H1 (cell line): ENCODE measurements around the gene MFSD2A. TPM values are rescaled to one million over a fixed set of nuclear protein-coding genes. Genes with fewer than 3 reads are reported as not detected.

Experiments used
- CTCF ChIA-PET: fragments of 300-600 bp; sonication (Branson Sonifier 250); formaldehyde crosslinking; loops from one replicate; lab custom pipeline; 2021; ENCODE audit not compliant: partially characterized antibody; lab: Charles Lee
- POLR2A ChIA-PET: fragments of 300-600 bp; sonication (Branson Sonifier 250); formaldehyde crosslinking; loops from one replicate; lab custom pipeline; 2021; ENCODE audit warnings: inconsistent platforms; ENCODE audit not compliant: partially characterized antibody; lab: Charles Lee
- DNase-seq, 2 experiments: peaks; one replicate each; pipeline versions ENCODE4 v3.0.0 to v3.0.0-alpha.2; 2010 to 2022; ENCODE audit warnings: low spot score in 2 of 2, low read depth in 1 of 2, mixed read lengths in 1 of 2
- FAIRE-seq: peaks from 2 replicates; lab custom pipeline; 2011; peaks lifted over from hg19 to GRCh38; lab: Jason Lieb, UNC
- H2AFZ ChIP-seq: 2 replicates; pipeline ENCODE4 v1.8.1; 2012; ENCODE audit warnings: low read length, inconsistent platforms
- H2AK5ac ChIP-seq: 2 replicates; pipeline ENCODE4 v1.6.1; 2013; ENCODE audit warnings: low read depth, low read length
- H2BK120ac ChIP-seq: replicated peaks from 2 replicates; pipeline ENCODE3; 2013; ENCODE audit warnings: low read depth, low read length, inconsistent platforms
- H2BK12ac ChIP-seq: 2 replicates; pipeline ENCODE4 v1.6.1; 2013; ENCODE audit warnings: low read depth, low read length
- H2BK15ac ChIP-seq: 2 replicates; pipeline ENCODE4 v1.6.1; 2013; ENCODE audit warnings: low read length
- H2BK20ac ChIP-seq: 2 replicates; pipeline ENCODE4 v1.6.1; 2013; ENCODE audit warnings: low read length
- H2BK5ac ChIP-seq: 2 replicates; pipeline ENCODE4 v1.6.1; 2013; ENCODE audit warnings: low read depth, low read length
- H3K14ac ChIP-seq: 2 replicates; pipeline ENCODE4 v1.6.1; 2013; ENCODE audit warnings: inconsistent platforms; ENCODE audit not compliant: insufficient read length
- H3K18ac ChIP-seq: 2 replicates; pipeline ENCODE4 v1.6.1; 2013; ENCODE audit warnings: low read length; ENCODE audit errors: extremely low read depth
- H3K23ac ChIP-seq: 2 replicates; pipeline ENCODE4 v1.6.1; 2013; ENCODE audit warnings: inconsistent platforms; ENCODE audit not compliant: insufficient read length
- H3K23me2 ChIP-seq: 2 replicates; pipeline ENCODE4 v1.6.1; 2013; ENCODE audit warnings: low read depth, low read length
- H3K27ac ChIP-seq: 2 replicates; pipeline ENCODE4 v1.6.1; 2011; ENCODE audit warnings: low read depth, low read length, inconsistent platforms
- H3K27me3 ChIP-seq, 4 experiments: replicated peaks in 1 of 4; 1 replicate in 1 of 4; 2 replicates in 3 of 4; pipeline versions ENCODE4 v1.6.1 to v1.8.1; 2011 to 2013; ENCODE audit warnings: low read length in 3 of 4, mild to moderate bottlenecking in 3 of 4, inconsistent platforms in 2 of 4, mixed read lengths in 2 of 4, moderate library complexity in 1 of 4; ENCODE audit not compliant: control insufficient read depth in 3 of 4, insufficient read depth in 3 of 4; ENCODE audit errors: extremely low read depth in 1 of 4
- H3K36me3 ChIP-seq, 4 experiments: 2 replicates each; pipeline versions ENCODE4 v1.6.1 to v1.8.1; 2011 to 2013; ENCODE audit warnings: mild to moderate bottlenecking in 4 of 4, low read length in 3 of 4, moderate library complexity in 2 of 4, control low read depth in 1 of 4, inconsistent platforms in 1 of 4; ENCODE audit not compliant: insufficient read depth in 4 of 4, control insufficient read depth in 2 of 4
- H3K4ac ChIP-seq: replicated peaks from 2 replicates; pipeline ENCODE3; 2013; ENCODE audit warnings: low read length, low read depth, mixed read lengths, inconsistent platforms; ENCODE audit not compliant: insufficient read length
- H3K4me1 ChIP-seq, 4 experiments: replicated peaks in 1 of 4; 1 replicate in 1 of 4; 2 replicates in 3 of 4; pipeline versions ENCODE4 v1.6.1 to v1.8.1; 2011 to 2013; ENCODE audit warnings: low read length in 3 of 4, inconsistent platforms in 2 of 4, mixed read lengths in 1 of 4; ENCODE audit not compliant: insufficient read depth in 4 of 4, control insufficient read depth in 3 of 4
- H3K4me2 ChIP-seq, 2 experiments: 2 replicates each; pipeline versions ENCODE4 v1.6.1 to v1.8.1; 2011 to 2013; ENCODE audit warnings: low read depth in 2 of 2, low read length in 2 of 2, control low read depth in 1 of 2, inconsistent platforms in 1 of 2, mild to moderate bottlenecking in 1 of 2; ENCODE audit not compliant: insufficient read depth in 1 of 2
- H3K4me3 ChIP-seq, 4 experiments: fragments of 200-600, 300-600 bp in 1 of 4; sonication (generic), shearing (Covaris generic), sonication (Bioruptor Twin) in 1 of 4; 2 replicates each; pipeline versions ENCODE4 v1.5.1 to v1.8.1; 2011 to 2016; ENCODE audit warnings: low read length in 4 of 4, low read depth in 3 of 4, control low read depth in 2 of 4, inconsistent platforms in 2 of 4, mild to moderate bottlenecking in 2 of 4, mixed read lengths in 1 of 4, moderate library complexity in 1 of 4; ENCODE audit not compliant: insufficient read depth in 2 of 4; ENCODE audit errors: extremely low read depth in 1 of 4
- H3K56ac ChIP-seq: replicated peaks from 2 replicates; pipeline ENCODE3; 2013; ENCODE audit warnings: low read depth, mild to moderate bottlenecking, mixed read lengths, low read length, inconsistent platforms; ENCODE audit not compliant: insufficient read length
- H3K79me1 ChIP-seq: 2 replicates; pipeline ENCODE4 v1.6.1; 2013; ENCODE audit warnings: low read depth, low read length, control low read depth
- H3K79me2 ChIP-seq, 2 experiments: 2 replicates each; pipeline versions ENCODE4 v1.6.1 to v1.8.1; 2012 to 2013; ENCODE audit warnings: low read length in 2 of 2, mild to moderate bottlenecking in 2 of 2, inconsistent platforms in 1 of 2; ENCODE audit not compliant: insufficient read depth in 2 of 2, control insufficient read depth in 1 of 2
- H3K9ac ChIP-seq, 4 experiments: replicated peaks in 1 of 4; 1 replicate in 1 of 4; 2 replicates in 3 of 4; pipeline versions ENCODE4 v1.6.1 to v1.8.1; 2011 to 2013; ENCODE audit warnings: low read depth in 3 of 4, low read length in 3 of 4, control low read depth in 2 of 4, mild to moderate bottlenecking in 2 of 4, moderate library complexity in 2 of 4, inconsistent platforms in 1 of 4; ENCODE audit errors: extremely low read depth in 1 of 4
- H3K9me3 ChIP-seq, 2 experiments: 2 replicates each; pipeline versions ENCODE4 v1.6.1 to v1.8.1; 2012 to 2013; ENCODE audit warnings: mild to moderate bottlenecking in 2 of 2, moderate library complexity in 2 of 2, control low read depth in 1 of 2, inconsistent platforms in 1 of 2, low read depth in 1 of 2, low read length in 1 of 2, mixed read lengths in 1 of 2; ENCODE audit not compliant: insufficient read depth in 2 of 2
- H4K20me1 ChIP-seq, 2 experiments: replicated peaks in 1 of 2; 2 replicates each; pipeline versions ENCODE3 to v1.8.1; 2011 to 2013; ENCODE audit warnings: inconsistent platforms in 2 of 2, low read length in 2 of 2, mild to moderate bottlenecking in 1 of 2; ENCODE audit not compliant: insufficient read depth in 2 of 2, control insufficient read depth in 1 of 2
- H4K5ac ChIP-seq: 2 replicates; pipeline ENCODE4 v1.6.1; 2013; ENCODE audit warnings: low read length, low read depth, mixed read lengths, inconsistent platforms; ENCODE audit not compliant: insufficient read length
- H4K8ac ChIP-seq: 2 replicates; pipeline ENCODE4 v1.8.0; 2013; ENCODE audit warnings: mild to moderate bottlenecking, moderate library complexity, low read length, inconsistent platforms; ENCODE audit not compliant: insufficient read depth; ENCODE audit errors: extremely low read depth
- H4K91ac ChIP-seq: replicated peaks from 2 replicates; pipeline ENCODE3; 2013; ENCODE audit warnings: low read length, mixed read lengths, inconsistent platforms; ENCODE audit not compliant: insufficient read length
- CBX8 ChIP-seq: fragments of 300-800, 300-1000 bp; sonication (generic); IDR thresholded peaks from 2 replicates; pipeline ENCODE4 v1.7.1; 2016; ENCODE audit warnings: low read depth, low read length, borderline replicate concordance
- CHD2 ChIP-seq: IDR thresholded peaks from 2 replicates; pipeline ENCODE4 v1.6.1; 2012; ENCODE audit warnings: low read length, improper control_type of control experiment
- EP300 ChIP-seq, 2 experiments: IDR thresholded peaks; 1 replicate in 1 of 2; 2 replicates in 1 of 2; pipeline ENCODE4 v1.6.1; 2011 to 2012; ENCODE audit warnings: low read depth in 2 of 2, low read length in 2 of 2, mild to moderate bottlenecking in 2 of 2, borderline replicate concordance in 1 of 2, inconsistent platforms in 1 of 2, moderate library complexity in 1 of 2
- GABPA ChIP-seq: IDR thresholded peaks from 2 replicates; pipeline ENCODE4 v1.6.1; 2011; ENCODE audit warnings: mild to moderate bottlenecking, low read length, moderate library complexity, borderline replicate concordance; ENCODE audit not compliant: insufficient read depth
- POLR2A ChIP-seq, 2 experiments: IDR thresholded peaks; 1 replicate in 1 of 2; 2 replicates in 1 of 2; pipeline ENCODE4 v1.6.1; 2011; ENCODE audit warnings: low read depth in 2 of 2, low read length in 2 of 2, mild to moderate bottlenecking in 2 of 2; ENCODE audit errors: control extremely low read depth in 1 of 2
- RNF2 ChIP-seq: fragments of 200-900, 300-1000 bp; sonication (generic); IDR thresholded peaks from 2 replicates; pipeline ENCODE4 v1.7.1; 2016; ENCODE audit warnings: borderline replicate concordance, low read depth, mild to moderate bottlenecking, antibody characterized with exemption, low read length; ENCODE audit not compliant: poor library complexity, severe bottlenecking; ENCODE audit errors: missing control alignments
- SIX5 ChIP-seq: IDR thresholded peaks from 2 replicates; pipeline ENCODE4 v1.6.1; 2011; ENCODE audit warnings: mild to moderate bottlenecking, low read depth, low read length
- SUZ12 ChIP-seq: fragments of 200-600 bp; sonication (generic); IDR thresholded peaks from 2 replicates; pipeline ENCODE4 v1.6.1; 2012; ENCODE audit warnings: mild to moderate bottlenecking, inconsistent platforms, low read length, moderate library complexity, mixed read lengths
- TAF1 ChIP-seq: IDR thresholded peaks from 2 replicates; pipeline ENCODE4 v1.6.1; 2011; ENCODE audit warnings: mild to moderate bottlenecking, low read depth, low read length
- TEAD4 ChIP-seq: IDR thresholded peaks from 2 replicates; pipeline ENCODE4 v1.6.1; 2012; ENCODE audit warnings: low read depth, low read length, inconsistent platforms, mixed read lengths
- YY1 ChIP-seq: IDR thresholded peaks from 2 replicates; pipeline ENCODE4 v1.6.1; 2011; ENCODE audit warnings: low read depth, mild to moderate bottlenecking, low read length
- WGBS, 2 experiments: shearing (Covaris generic) in 1 of 2; methylation state at CpG; one replicate each; pipeline versions ENCODE4 v1.1.6 to v1.1.7; 2013 to 2015; ENCODE audit warnings: low lambda C conversion rate in 2 of 2, mixed read lengths in 2 of 2, inconsistent platforms in 1 of 2, low coverage in 1 of 2, missing lambda C conversion rate in 1 of 2; ENCODE audit not compliant: insufficient replicate concordance in 2 of 2, insufficient coverage in 1 of 2, insufficient read length in 1 of 2; ENCODE audit errors: extremely low coverage in 1 of 2, missing lambda C conversion rate in 1 of 2; 5-methylcytosine and 5-hydroxymethylcytosine counted together
- polyA plus RNA-seq, 7 experiments: library from polyadenylated mRNA; depleted of rRNA in 3 of 7; stranded (reverse) in 5 of 7; unstranded in 2 of 7; fragments of >200 nt in 5 of 7; fragments of 200-250 nt in 2 of 7; gene quantifications; 1 replicate in 5 of 7; 2 replicates in 1 of 7; 4 replicates in 1 of 7; pipeline versions ENCODE4 v1.2.1 to v1.2.3, GENCODE V29; 2011 to 2013; ENCODE audit warnings: missing spikeins in 2 of 7, mixed read lengths in 2 of 7
- total RNA-seq: library from RNA; stranded (reverse); fragmentation: NEBNext Ultra II Directional; extraction: Animal tissue kit (Norgen Biotek cat#: 25700); gene quantifications from 2 replicates; pipeline ENCODE4 v1.2.1, GENCODE V29; 2021
- TF ChIP-seq, protein P1 (sequence below): IDR thresholded peaks from 2 replicates; pipeline ENCODE4 v1.6.1; 2011; ENCODE audit warnings: low read depth, mild to moderate bottlenecking, low read length; ENCODE audit not compliant: insufficient read depth

Gene MFSD2A
- total and polyA plus RNA-seq, 2 of the 8 experiments (the other 6 are each of a cell fraction or from before 2014, with no cell fraction given), result 18.3 to 25.9 TPM

DNA sequence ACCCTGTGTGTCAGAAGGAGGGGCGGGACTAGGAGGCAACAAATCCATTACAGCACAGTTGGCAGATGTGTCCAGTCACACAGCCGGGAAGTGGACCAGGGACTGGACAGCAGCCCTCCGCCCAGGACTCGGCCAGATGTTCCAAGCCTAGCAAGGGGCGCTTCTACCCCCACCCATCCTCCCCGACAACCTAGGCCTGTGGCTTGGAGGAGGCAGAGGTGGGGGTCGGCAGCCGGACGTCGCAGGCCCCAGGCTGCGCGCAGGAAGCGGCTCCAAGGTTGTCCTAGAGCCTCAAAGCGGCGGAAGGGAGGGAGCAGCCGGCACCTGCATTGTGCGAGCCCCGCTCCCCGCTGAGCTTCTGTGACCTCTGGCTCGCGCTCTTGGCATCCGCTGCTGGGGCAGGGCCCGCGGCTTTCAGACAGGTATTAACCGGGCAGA is 32.7 kb upstream of the MFSD2A start:
- 9% methylated on average over 23 of the region's 25 CpGs; no CpG with 5 or more reads in 1 of the 2 experiments for WGBS, 2 experiments
- H4K91ac ChIP-seq, result peak overlapping the region; percentile 77
- no peak overlapping the region for H2AFZ ChIP-seq
- peaks cover 7 to 12% (median 10%) of the 10 kb centered on the region in 4 experiments for H3K4me1 ChIP-seq
- H3K27ac ChIP-seq, result no peak overlapping the region
- H3K23me2 ChIP-seq, result no peaks in the 10 kb centered on the region
- no peak overlapping the region for H2AK5ac ChIP-seq
- no peaks in the 10 kb centered on the region for H3K79me1 ChIP-seq
- H4K5ac ChIP-seq, result no peak overlapping the region
- H3K9ac ChIP-seq, result no peak overlapping the region
- H2BK20ac ChIP-seq, result peak overlapping the region; percentile 68
- H4K8ac ChIP-seq, result no peak overlapping the region
- DNase-seq (peak; percentile 59 to 89), FAIRE-seq (no peak)
- H2BK5ac ChIP-seq, result peak overlapping the region; percentile 89
- H2BK15ac ChIP-seq, result peak overlapping the region; percentile 8; the same call in 1 of the 2 replicates
- POLR2A ChIA-PET, result interaction anchor here (0.6 to 3.3 kb wide), 9 partner anchors 14 to 117 kb away, joined by 3 to 23 read pairs (median 6); partner anchors contain the start of genes CAP1 and MYCL
- peaks cover 0 to 5% (median under 1%) of the 10 kb centered on the region in 4 experiments; a peak in 3 of 7 replicates for H3K27me3 ChIP-seq
- no peak overlapping the region; the same call in 1 of the 2 replicates for H3K18ac ChIP-seq
- peak overlapping the region; percentile 54 for H2BK120ac ChIP-seq
- no peak overlapping the region for H3K14ac ChIP-seq
- no peak overlapping the region for H3K23ac ChIP-seq
- H2BK12ac ChIP-seq, result peak overlapping the region; percentile 77
- H3K4me3 ChIP-seq, result peak overlapping the region in 3 of 4 experiments; percentile 20 to 43 (median 28); a peak in 5 of 8 replicates
- no peaks in the 10 kb centered on the region for H3K9me3 ChIP-seq
- H3K4me2 ChIP-seq, result peak overlapping the region; percentile 63 to 64
- no peaks in the 10 kb centered on the region for H3K36me3 ChIP-seq
- CTCF ChIA-PET, result interaction anchor here (0.7 to 13.5 kb wide), 9 partner anchors 11 to 122 kb away, joined by 3 to 263 read pairs (median 77); partner anchors contain the start of genes MFSD2A and MYCL
- no peak overlapping the region for H3K4ac ChIP-seq
- H4K20me1 ChIP-seq, result no peaks in the 10 kb centered on the region
- H3K56ac ChIP-seq, result no peak overlapping the region
- H3K79me2 ChIP-seq, result no peaks in the 10 kb centered on the region
- TF ChIP-seq YY1, result peak; percentile 16; the same call in 1 of the 2 replicates
- TF ChIP-seq SIX5, result no peak
- TF ChIP-seq RNF2, result no peak
- TF ChIP-seq, protein P1, sequence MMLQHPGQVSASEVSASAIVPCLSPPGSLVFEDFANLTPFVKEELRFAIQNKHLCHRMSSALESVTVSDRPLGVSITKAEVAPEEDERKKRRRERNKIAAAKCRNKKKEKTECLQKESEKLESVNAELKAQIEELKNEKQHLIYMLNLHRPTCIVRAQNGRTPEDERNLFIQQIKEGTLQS, result no peak
- TF ChIP-seq SUZ12, result no peak
- TF ChIP-seq EP300 (IDR thresholded peaks at IDR 0.05; ENCODE audit: borderline replicate concordance in 1 of 2, low read depth in 2 of 2, low read length in 2 of 2), result peak in 1 of 2 experiments; percentile 73; a peak in 1 of 3 replicates
- no peak for TF ChIP-seq CHD2
- 0 out of 2 replicates have a peak, but pooled peaks have one; percentile 37 for TF ChIP-seq TEAD4
- TF ChIP-seq GABPA, result peak; percentile 74; the same call in 1 of the 2 replicates
- TF ChIP-seq POLR2A (IDR thresholded peaks at IDR 0.05; ENCODE audit: control extremely low read depth in 1 of 2, low read depth in 2 of 2, low read length in 2 of 2), result no peak
- TF ChIP-seq CBX8, result no peak
- TF ChIP-seq TAF1, result no peak
